Neuronal stem cell (in vitro differentiated cells): ENCODE measurements around the gene TMEM239.

Experiments
- DNase-seq: peaks from one replicate; pipeline ENCODE4 v3.0.0-alpha.2; 2013; ENCODE audit warnings: low spot score
- H2AFZ ChIP-seq: one replicate; pipeline ENCODE4 v1.6.1; 2013; ENCODE audit warnings: mild to moderate bottlenecking, low read length, inconsistent platforms
- H2AK5ac ChIP-seq: 2 replicates; pipeline ENCODE4 v1.6.1; 2013; ENCODE audit warnings: low read depth, mild to moderate bottlenecking, inconsistent platforms, low read length, moderate library complexity, mixed read lengths
- H2BK120ac ChIP-seq: 2 replicates; pipeline ENCODE4 v1.6.1; 2013; ENCODE audit warnings: low read depth, mild to moderate bottlenecking, inconsistent platforms, low read length, moderate library complexity, mixed read lengths
- H2BK12ac ChIP-seq: one replicate; pipeline ENCODE4 v1.6.1; 2013; ENCODE audit warnings: low read length, inconsistent platforms
- H2BK15ac ChIP-seq: 2 replicates; pipeline ENCODE4 v1.6.1; 2013; ENCODE audit warnings: mild to moderate bottlenecking, low read length, inconsistent platforms, mixed read lengths
- H2BK5ac ChIP-seq: one replicate; pipeline ENCODE4 v1.6.1; 2013; ENCODE audit warnings: inconsistent platforms, mild to moderate bottlenecking, low read length, moderate library complexity
- H3K14ac ChIP-seq: one replicate; pipeline ENCODE4 v1.6.1; 2013; ENCODE audit warnings: low read length, inconsistent platforms
- H3K18ac ChIP-seq: 2 replicates; pipeline ENCODE4 v1.6.1; 2013; ENCODE audit warnings: low read length, inconsistent platforms
- H3K23ac ChIP-seq: 2 replicates; pipeline ENCODE4 v1.6.1; 2013; ENCODE audit warnings: low read depth, mild to moderate bottlenecking, mixed read lengths, low read length, inconsistent platforms; ENCODE audit not compliant: poor library complexity
- H3K27ac ChIP-seq: replicated peaks from 3 replicates; pipeline ENCODE4 v1.5.1; 2013; ENCODE audit warnings: low read length, inconsistent platforms
- H3K27me3 ChIP-seq, 3 experiments: 2 replicates each; pipeline ENCODE4 v1.6.1; 2013; ENCODE audit warnings: low read length in 3 of 3, mild to moderate bottlenecking in 2 of 3, inconsistent platforms in 1 of 3, low read depth in 1 of 3, mixed read lengths in 1 of 3, moderate library complexity in 1 of 3; ENCODE audit not compliant: control insufficient read depth in 3 of 3, insufficient read depth in 3 of 3
- H3K36me3 ChIP-seq, 2 donors: replicated peaks in 1 of 2; 2 replicates each; pipeline ENCODE4 v1.6.1; 2013; ENCODE audit warnings: low read length in 2 of 2; ENCODE audit not compliant: control insufficient read depth in 2 of 2, insufficient read depth in 2 of 2
- H3K4ac ChIP-seq: 2 replicates; pipeline ENCODE4 v1.6.1; 2013; ENCODE audit warnings: inconsistent platforms, mild to moderate bottlenecking, low read length, moderate library complexity
- H3K4me1 ChIP-seq, 2 donors: 1 replicate in 1 of 2; 2 replicates in 1 of 2; pipeline ENCODE4 v1.6.1; 2013; ENCODE audit warnings: low read length in 2 of 2, low read depth in 1 of 2; ENCODE audit not compliant: control insufficient read depth in 2 of 2, insufficient read depth in 1 of 2
- H3K4me2 ChIP-seq: one replicate; pipeline ENCODE4 v1.6.1; 2013; ENCODE audit warnings: mild to moderate bottlenecking, low read length, inconsistent platforms; ENCODE audit not compliant: insufficient read depth, poor library complexity, severe bottlenecking
- H3K4me3 ChIP-seq, 2 donors: 2 replicates each; pipeline ENCODE4 v1.5.1; 2013; ENCODE audit warnings: low read length in 2 of 2, mild to moderate bottlenecking in 2 of 2, inconsistent platforms in 1 of 2, moderate library complexity in 1 of 2
- H3K79me1 ChIP-seq: one replicate; pipeline ENCODE4 v1.6.1; 2013; ENCODE audit warnings: low read depth, mild to moderate bottlenecking, inconsistent platforms, low read length, moderate library complexity
- H3K9ac ChIP-seq: one replicate; pipeline ENCODE4 v1.6.1; 2013; ENCODE audit warnings: mild to moderate bottlenecking, low read depth, low read length, inconsistent platforms; ENCODE audit not compliant: poor library complexity
- H3K9me3 ChIP-seq, 2 donors: replicated peaks in 1 of 2; 2 replicates each; pipeline versions ENCODE3 to v1.6.1; 2013; ENCODE audit warnings: low read length in 2 of 2, mild to moderate bottlenecking in 2 of 2, inconsistent platforms in 1 of 2, low read depth in 1 of 2, mixed read lengths in 1 of 2, moderate library complexity in 1 of 2; ENCODE audit not compliant: control insufficient read depth in 2 of 2, insufficient read depth in 1 of 2
- H4K8ac ChIP-seq: one replicate; pipeline ENCODE4 v1.6.1; 2013; ENCODE audit warnings: low read depth, mild to moderate bottlenecking, inconsistent platforms, low read length, moderate library complexity
- H4K91ac ChIP-seq: one replicate; pipeline ENCODE4 v1.6.1; 2013; ENCODE audit warnings: low read length, low read depth, mild to moderate bottlenecking, inconsistent platforms; ENCODE audit not compliant: poor library complexity
- WGBS, 2 donors: extraction: QIAGEN DNeasy Blood & Tissue Kit; methylation state at CpG; one replicate each; pipeline ENCODE4 v1.1.7; 2013; ENCODE audit warnings: missing lambda C conversion rate in 2 of 2, mixed read lengths in 1 of 2; ENCODE audit not compliant: insufficient read length in 2 of 2, insufficient replicate concordance in 1 of 2; ENCODE audit errors: extremely low coverage in 2 of 2; 5-methylcytosine and 5-hydroxymethylcytosine counted together

The TMEM239 gene

GRCh38 chr20:2804041-2804828, 11.9 kb upstream of the TMEM239 start:
- no peak overlapping the region for H3K27ac ChIP-seq
- no peak overlapping the region for H2BK120ac ChIP-seq
- no peak overlapping the region for H2AK5ac ChIP-seq
- H4K8ac ChIP-seq: no peak overlapping the region
- no peak for DNase-seq
- H3K18ac ChIP-seq: no peak overlapping the region
- peaks cover 13 to 16% of the 10 kb centered on the region in 2 donors for H3K4me1 ChIP-seq
- peak overlapping the region; percentile 82 for H2AFZ ChIP-seq
- no peak overlapping the region for H4K91ac ChIP-seq
- H2BK15ac ChIP-seq: no peak overlapping the region
- H3K14ac ChIP-seq: no peak overlapping the region
- no peak overlapping the region for H3K4me2 ChIP-seq
- H3K23ac ChIP-seq: no peak overlapping the region
- H3K9ac ChIP-seq: no peak overlapping the region
- peaks cover 6 to 12% of the 10 kb centered on the region in 2 donors for H3K9me3 ChIP-seq
- no peak overlapping the region for H3K4ac ChIP-seq
- no peak overlapping the region for H3K4me3 ChIP-seq
- peaks cover 24 to 61% (median 28%) of the 10 kb centered on the region in 3 experiments for H3K27me3 ChIP-seq
- H2BK12ac ChIP-seq: no peak overlapping the region
- peaks cover 6% of the 10 kb centered on the region for H3K79me1 ChIP-seq
- WGBS, 2 donors: no CpG with 5 or more reads among the region's 16 CpGs
- peaks cover 0 to 2% of the 10 kb centered on the region in 2 donors for H3K36me3 ChIP-seq
- no peak overlapping the region for H2BK5ac ChIP-seq

GRCh38 chr20:2804852-2805688, 11.1 kb upstream of the TMEM239 start:
- peaks cover 9 to 10% of the 10 kb centered on the region in 2 donors for H3K4me1 ChIP-seq
- H3K4me2 ChIP-seq: peak overlapping the region; percentile 45
- H3K36me3 ChIP-seq: no peaks in the 10 kb centered on the region
- H3K9ac ChIP-seq: peak overlapping the region; percentile 60
- no peak overlapping the region for H4K91ac ChIP-seq
- peak overlapping the region; percentile 65 for H3K23ac ChIP-seq
- peak overlapping the region; percentile 49 for H2BK12ac ChIP-seq
- no CpG with 5 or more reads among the region's 49 CpGs for WGBS, 2 donors
- peak overlapping the region; percentile 35 for H2BK5ac ChIP-seq
- H4K8ac ChIP-seq: peak overlapping the region; percentile 43
- peaks cover 2% of the 10 kb centered on the region for H3K79me1 ChIP-seq
- no peak overlapping the region for H3K27ac ChIP-seq
- H2AFZ ChIP-seq: peak overlapping the region; percentile 82
- H3K18ac ChIP-seq: peak overlapping the region; percentile 87
- H3K4ac ChIP-seq: no peak overlapping the region
- no peak for DNase-seq
- peak overlapping the region; percentile 8 for H3K14ac ChIP-seq
- H2AK5ac ChIP-seq: peak overlapping the region; percentile 75
- H3K9me3 ChIP-seq: peaks cover 6 to 12% of the 10 kb centered on the region in 2 donors
- peaks cover 24 to 61% (median 28%) of the 10 kb centered on the region in 3 experiments for H3K27me3 ChIP-seq
- H2BK15ac ChIP-seq: peak overlapping the region; percentile 38
- H2BK120ac ChIP-seq: peak overlapping the region; percentile 61
- H3K4me3 ChIP-seq: no peak overlapping the region

- no CpG with 5 or more reads among the region's 22 CpGs for WGBS, 2 donors
- H3K18ac ChIP-seq: peak overlapping the region; percentile 83
These were observed 10.3 kb upstream of the TMEM239 start for GRCh38 chr20:2805689-2806350.

More at GRCh38 chr20:2805689-2806350, 10.3 kb upstream of the TMEM239 start:
- H2BK5ac ChIP-seq: peak overlapping the region; percentile 35
- peak overlapping the region; percentile 49 for H2BK12ac ChIP-seq
- DNase-seq: no peak
- H3K4me3 ChIP-seq: no peak overlapping the region
- H3K14ac ChIP-seq: peak overlapping the region; percentile 8
- peaks cover 1% of the 10 kb centered on the region for H3K79me1 ChIP-seq
- no peaks in the 10 kb centered on the region for H3K36me3 ChIP-seq
- peak overlapping the region; percentile 38 for H2BK15ac ChIP-seq
- H2AFZ ChIP-seq: peak overlapping the region; percentile 82
- peak overlapping the region; percentile 43 for H4K8ac ChIP-seq
- peaks cover 8 to 10% of the 10 kb centered on the region in 2 donors for H3K4me1 ChIP-seq
- H3K27me3 ChIP-seq: peaks cover 24 to 61% (median 28%) of the 10 kb centered on the region in 3 experiments
- H2AK5ac ChIP-seq: peak overlapping the region; percentile 75
- no peak overlapping the region for H3K4ac ChIP-seq
- no peak overlapping the region for H3K27ac ChIP-seq
- H4K91ac ChIP-seq: no peak overlapping the region
- H3K23ac ChIP-seq: peak overlapping the region; percentile 43
- no peak overlapping the region for H3K9ac ChIP-seq
- H2BK120ac ChIP-seq: peak overlapping the region; percentile 61
- no peak overlapping the region for H3K4me2 ChIP-seq
- H3K9me3 ChIP-seq: peaks cover 6 to 12% of the 10 kb centered on the region in 2 donors
